OCI-LY1 (cell line): ENCODE measurements around the gene TPSAB1.

Experiments used
- EZH2 ChIP-seq: fragments of 200-600 bp; sonication (generic), shearing (Covaris generic); IDR thresholded peaks from 2 replicates; pipeline ENCODE4 v1.8.0; 2017; ENCODE audit warnings: borderline replicate concordance, mixed run types, mild to moderate bottlenecking, antibody characterized with exemption, low read length, moderate library complexity, mixed read lengths
- TF ChIP-seq, protein P1 (sequence below): fragments of 200-600 bp; sonication (generic), shearing (Covaris generic); IDR thresholded peaks from 2 replicates; pipeline ENCODE4 v1.5.1; 2017; ENCODE audit warnings: mild to moderate bottlenecking, antibody characterized with exemption, low read length, moderate library complexity, mixed read lengths

DNA sequence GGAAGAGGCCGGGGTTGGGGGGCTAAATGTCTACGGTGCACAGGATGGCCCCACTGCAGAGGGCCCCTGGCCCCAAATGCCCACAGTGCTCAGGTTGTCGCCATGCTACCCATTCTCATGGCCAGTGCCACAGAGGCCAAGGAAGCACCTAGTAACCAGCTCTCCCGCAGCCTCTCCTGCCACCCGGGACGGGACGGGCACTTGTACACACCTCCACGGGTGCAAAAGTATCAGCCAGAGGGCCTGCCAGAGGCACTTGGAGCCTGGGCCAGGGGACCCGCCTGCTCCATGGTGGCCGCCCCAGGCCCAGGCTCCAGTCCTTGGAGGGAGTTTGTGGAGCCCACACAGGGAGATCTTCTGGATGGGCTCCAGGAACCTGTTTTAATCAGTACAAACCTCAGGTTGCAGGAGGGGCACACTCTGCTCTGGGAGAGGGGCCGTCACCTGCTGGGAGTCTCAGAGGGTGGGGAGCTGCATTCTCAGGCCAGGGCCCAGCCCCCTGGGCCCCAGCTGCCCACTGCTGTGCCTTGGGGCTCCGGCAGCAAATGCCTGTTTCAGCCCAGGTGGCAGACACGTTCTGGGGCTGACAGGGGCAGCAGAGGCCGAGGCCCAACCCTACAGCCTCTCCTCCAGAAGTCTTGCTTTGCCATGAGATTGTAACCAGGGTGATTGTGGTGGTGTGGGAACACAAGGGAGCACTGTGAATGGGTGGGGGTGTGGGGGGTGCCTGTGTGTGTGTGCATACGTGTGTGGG is 23.3 kb downstream of the TPSAB1 start:
- TF ChIP-seq, protein P1, sequence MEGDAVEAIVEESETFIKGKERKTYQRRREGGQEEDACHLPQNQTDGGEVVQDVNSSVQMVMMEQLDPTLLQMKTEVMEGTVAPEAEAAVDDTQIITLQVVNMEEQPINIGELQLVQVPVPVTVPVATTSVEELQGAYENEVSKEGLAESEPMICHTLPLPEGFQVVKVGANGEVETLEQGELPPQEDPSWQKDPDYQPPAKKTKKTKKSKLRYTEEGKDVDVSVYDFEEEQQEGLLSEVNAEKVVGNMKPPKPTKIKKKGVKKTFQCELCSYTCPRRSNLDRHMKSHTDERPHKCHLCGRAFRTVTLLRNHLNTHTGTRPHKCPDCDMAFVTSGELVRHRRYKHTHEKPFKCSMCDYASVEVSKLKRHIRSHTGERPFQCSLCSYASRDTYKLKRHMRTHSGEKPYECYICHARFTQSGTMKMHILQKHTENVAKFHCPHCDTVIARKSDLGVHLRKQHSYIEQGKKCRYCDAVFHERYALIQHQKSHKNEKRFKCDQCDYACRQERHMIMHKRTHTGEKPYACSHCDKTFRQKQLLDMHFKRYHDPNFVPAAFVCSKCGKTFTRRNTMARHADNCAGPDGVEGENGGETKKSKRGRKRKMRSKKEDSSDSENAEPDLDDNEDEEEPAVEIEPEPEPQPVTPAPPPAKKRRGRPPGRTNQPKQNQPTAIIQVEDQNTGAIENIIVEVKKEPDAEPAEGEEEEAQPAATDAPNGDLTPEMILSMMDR = no peak
- TF ChIP-seq EZH2 = no peak
